SK-N-SH treated with all-trans-retinoic acid at 6 μM for 48 hours (cell line): ENCODE data around the gene MGMT.

Experiments used
- OSR1 ChIP-seq: fragments of 250-450 bp; sonication (Bioruptor Pico); IDR thresholded peaks from 2 replicates; pipeline ENCODE4 v1.8.0; 2022; ENCODE audit warnings: moderate library complexity, mild to moderate bottlenecking, inconsistent platforms
- PPARA ChIP-seq: fragments of 250-450 bp; sonication (Bioruptor Pico); IDR thresholded peaks from 2 replicates; pipeline ENCODE4 v1.5.0; 2020; ENCODE audit warnings: mild to moderate bottlenecking, borderline replicate concordance
- ZNF70 ChIP-seq: fragments of 450-650 bp; formaldehyde crosslinking; IDR thresholded peaks from 2 replicates; pipeline ENCODE4 v1.5.0; 2020; ENCODE audit warnings: mild to moderate bottlenecking, moderate library complexity
- TF ChIP-seq, protein P1 (sequence below): fragments of 250-450 bp; sonication (Bioruptor Pico); IDR thresholded peaks from 2 replicates; pipeline ENCODE4 v1.8.0; 2020; ENCODE audit warnings: mild to moderate bottlenecking, moderate library complexity, borderline replicate concordance

DNA sequence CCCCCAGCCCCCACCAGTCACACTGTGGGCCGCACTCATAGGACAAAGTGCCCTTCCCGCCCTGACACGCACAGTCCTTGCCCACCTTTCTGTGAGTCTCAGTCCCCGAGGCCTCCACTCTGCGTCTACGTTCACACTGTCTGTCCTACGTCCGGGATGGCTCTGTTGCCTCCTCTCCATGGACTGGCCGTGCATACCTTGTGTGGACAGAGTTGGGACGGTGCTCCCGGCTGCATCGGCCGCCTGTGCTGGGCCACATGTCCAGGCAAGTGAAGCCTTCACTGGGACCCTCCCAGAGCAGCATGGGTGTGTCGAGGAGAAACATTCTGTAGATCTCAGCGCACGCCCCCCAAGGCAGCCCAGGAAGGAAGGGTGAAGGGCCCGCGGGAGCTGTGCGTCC is 239.0 kb downstream of the MGMT start:
- TF ChIP-seq, protein P1, sequence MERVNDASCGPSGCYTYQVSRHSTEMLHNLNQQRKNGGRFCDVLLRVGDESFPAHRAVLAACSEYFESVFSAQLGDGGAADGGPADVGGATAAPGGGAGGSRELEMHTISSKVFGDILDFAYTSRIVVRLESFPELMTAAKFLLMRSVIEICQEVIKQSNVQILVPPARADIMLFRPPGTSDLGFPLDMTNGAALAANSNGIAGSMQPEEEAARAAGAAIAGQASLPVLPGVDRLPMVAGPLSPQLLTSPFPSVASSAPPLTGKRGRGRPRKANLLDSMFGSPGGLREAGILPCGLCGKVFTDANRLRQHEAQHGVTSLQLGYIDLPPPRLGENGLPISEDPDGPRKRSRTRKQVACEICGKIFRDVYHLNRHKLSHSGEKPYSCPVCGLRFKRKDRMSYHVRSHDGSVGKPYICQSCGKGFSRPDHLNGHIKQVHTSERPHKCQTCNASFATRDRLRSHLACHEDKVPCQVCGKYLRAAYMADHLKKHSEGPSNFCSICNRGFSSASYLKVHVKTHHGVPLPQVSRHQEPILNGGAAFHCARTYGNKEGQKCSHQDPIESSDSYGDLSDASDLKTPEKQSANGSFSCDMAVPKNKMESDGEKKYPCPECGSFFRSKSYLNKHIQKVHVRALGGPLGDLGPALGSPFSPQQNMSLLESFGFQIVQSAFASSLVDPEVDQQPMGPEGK (CRISPR knock-in tag), result no peak
- TF ChIP-seq ZNF70 (CRISPR knock-in tag) (no peak), OSR1 (no peak), PPARA (CRISPR knock-in tag) (no peak)
